Measurements from ENCODE around the gene SH3BP4.

SH3BP4 gene

GRCh38 chr2:235021752-235022151, 69.9 kb downstream of the SH3BP4 start:
- DNase-seq: no peak

DNA sequence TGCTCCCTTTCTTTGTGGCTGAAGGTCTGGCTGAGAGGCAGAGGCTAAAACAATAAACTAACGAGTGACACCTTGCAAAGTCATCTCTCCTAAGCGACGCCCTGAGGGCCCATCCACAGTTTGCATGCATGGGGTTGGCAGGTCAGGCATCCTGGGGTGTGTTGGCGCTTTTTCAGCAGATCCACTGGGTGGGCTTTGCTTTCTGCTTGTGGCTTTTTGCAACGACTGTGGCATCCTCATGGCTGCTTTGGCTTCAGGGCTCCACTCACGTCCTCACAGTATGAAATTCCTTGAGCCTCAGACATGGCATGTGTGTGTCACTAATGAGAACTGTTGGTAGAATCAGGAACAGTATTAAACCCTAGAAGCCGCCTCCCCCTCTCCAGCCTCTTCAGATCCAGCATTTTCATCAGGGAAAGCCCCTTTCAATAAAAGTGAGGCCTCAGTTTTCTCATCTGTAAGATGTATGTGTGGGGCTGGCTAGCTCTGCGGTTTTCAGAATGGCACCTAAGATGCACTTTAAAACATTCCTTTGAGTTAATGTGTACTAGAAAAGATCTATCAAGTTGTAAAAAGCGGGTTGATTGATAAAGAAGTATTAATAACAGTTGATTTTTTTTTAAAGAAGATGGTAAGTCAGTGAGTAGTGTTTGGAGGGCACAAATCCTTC, 72.5 kb downstream of the SH3BP4 start:
- DNase-seq: no peak

DNA sequence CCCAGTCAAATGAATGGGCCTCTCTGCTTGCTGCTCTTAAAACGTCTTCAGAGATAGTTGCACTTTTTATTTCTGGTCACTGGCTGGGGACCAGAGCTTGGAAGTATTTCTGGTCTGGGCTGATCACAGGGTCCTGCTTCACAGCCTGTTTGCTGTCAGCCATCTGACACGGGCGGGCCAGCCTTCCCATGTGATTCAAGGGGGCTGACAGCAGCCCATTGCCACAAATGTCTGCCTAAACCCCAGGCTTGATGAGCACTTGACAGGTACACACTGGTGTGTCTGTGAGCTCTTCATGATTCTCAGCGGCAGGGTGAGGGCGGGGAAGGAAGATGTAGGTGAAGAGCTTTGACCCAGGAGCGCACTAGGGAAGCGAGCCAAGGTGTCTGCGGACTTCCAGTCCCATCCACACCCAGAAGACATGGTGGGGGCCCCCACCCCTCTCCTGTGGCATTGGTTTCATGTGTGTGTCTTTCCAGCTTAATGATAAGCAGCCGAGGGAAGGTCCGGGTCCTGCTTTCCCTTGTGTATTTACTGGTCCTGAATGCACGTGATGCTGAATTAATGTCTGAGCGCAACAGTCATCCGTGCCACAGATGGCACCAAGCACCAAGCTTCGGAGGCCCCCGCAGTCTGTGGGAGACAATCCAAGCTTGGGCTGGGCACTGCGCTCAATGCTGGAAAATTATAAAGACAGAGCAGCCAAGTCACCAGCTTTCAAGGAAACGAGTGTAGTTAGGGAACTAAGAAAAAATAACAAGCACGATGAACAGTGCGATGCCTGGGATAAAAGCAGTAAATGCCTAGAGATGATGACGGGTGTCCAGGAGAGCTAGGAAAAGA, 73.3 kb downstream of the SH3BP4 start:
- no peak for DNase-seq

GRCh38 chr2:235025800-235026536, 74.2 kb downstream of the SH3BP4 start:
- no peak for DNase-seq

DNA sequence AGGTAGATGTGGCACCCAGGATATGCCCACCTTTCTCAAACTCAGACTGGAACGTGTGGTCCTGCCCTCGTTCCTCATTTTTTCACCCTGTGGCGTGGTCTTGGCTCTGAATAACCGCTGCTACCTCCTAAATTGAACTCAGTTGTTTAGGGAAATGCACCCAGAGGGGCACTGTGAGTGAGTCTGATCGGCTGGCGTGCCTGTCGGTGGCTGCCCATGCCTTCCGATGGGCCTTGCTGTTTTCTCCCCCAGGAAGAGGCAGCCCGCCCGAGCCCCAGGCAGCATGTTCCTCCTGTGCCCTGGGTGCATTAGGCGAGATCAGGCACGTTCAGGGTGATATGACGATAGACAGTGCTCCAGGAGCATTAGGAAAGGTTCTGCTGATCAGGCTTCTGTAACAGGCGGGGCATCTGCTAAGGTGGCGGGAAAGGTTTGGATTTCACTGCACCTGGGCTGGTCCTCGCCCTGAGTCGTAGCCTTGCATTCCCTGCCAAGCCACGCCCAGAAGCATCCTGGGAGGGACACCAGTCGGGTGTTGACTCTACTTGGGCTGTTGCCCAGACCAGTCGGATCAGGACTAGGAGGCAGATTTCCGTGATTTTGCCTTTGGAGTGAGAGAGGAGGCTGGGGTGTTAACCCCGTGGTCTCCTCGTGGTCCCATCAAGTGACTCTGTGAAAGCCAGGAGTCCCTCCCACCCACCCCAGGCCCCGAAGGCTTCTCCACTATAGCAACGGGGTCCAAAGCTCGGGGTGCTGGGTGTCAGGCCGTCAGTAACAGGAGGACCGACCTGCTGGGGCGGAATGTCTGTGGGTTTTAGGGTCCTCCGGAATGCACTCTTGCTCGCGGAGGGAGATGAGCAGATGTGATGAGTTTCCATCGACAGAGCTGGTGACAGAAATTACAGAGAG, 75.1 kb downstream of the SH3BP4 start:
- DNase-seq: no peak

DNA sequence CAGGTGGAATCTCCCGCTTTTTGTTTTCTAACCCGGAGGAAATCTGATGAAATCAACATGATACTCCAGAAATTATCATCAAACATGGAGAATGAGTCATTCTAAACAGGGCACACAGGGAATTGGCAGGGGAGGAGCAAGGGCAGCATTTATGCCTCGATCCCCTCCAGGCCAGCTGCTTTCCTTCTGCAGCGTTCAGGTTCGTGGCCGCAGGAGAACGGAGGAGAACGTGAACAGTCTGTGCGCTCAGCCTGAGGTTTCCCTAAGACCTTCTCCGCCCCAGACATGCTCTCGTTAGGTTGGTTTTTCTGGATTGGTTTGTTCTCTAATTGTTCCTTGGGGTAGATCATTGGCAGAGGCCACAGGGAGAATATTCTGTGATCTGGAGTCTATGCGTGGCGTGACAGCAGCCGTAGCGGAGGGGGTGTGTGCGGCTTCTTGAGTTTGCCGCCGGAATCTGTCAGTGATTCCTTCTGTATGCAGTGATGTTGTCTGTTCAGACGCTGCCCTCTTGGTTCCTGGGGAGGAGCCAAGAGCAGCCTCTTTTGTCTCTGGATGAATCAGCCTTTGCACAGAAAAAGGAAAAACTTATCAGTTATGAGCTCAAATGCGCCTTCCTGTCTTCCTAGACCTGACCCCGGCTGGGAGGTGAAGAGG, 75.9 kb downstream of the SH3BP4 start:
- no peak for DNase-seq

GRCh38 chr2:235028646-235029045, 76.8 kb downstream of the SH3BP4 start:
- no peak for DNase-seq

DNA sequence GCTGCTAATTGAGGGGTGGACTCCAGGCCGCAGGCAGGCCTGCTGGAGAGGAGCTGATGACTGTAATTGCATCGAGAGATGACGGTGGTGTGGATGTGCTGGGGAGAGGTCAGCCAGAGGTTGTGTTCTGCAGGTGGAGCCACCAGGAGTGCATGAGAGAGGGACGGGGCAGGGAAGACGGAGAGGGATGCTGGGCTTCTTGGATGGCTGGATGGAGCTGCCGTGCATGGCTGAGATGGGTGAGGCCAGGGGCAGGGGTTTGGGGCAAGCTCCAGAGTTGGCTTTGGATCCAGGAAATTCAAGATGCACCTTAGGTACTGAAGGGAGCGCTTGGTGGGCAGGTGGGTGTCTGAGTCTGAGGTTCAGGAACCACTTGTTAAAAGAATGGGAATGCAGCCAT, 77.2 kb downstream of the SH3BP4 start:
- no peak for DNase-seq

- no peak for DNase-seq
Measured at GRCh38 chr2:235030126-235030525, 78.3 kb downstream of the SH3BP4 start.

DNA sequence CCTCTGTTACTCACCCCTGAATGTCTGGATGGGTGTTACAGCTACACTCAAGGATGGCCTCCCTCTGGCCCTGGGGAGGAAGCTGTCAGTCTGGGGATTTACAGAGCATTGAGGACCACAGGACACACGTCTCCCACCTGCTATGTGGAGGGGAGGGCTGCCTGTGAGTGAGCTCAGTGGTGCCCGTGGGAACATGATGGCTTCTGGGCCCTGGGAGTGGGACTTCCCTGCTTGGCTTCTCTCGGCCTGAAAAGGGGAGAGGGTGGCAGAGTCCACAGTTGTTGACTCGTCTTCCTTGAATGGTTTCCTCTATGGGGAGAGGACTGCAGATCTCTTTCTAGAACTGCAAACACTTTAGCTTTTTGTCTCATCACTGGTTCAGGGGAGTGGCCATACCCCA, 79.1 kb downstream of the SH3BP4 start:
- DNase-seq: no peak

- DNase-seq: no peak
Measured at GRCh38 chr2:235031686-235032373, 80.0 kb downstream of the SH3BP4 start.

DNA sequence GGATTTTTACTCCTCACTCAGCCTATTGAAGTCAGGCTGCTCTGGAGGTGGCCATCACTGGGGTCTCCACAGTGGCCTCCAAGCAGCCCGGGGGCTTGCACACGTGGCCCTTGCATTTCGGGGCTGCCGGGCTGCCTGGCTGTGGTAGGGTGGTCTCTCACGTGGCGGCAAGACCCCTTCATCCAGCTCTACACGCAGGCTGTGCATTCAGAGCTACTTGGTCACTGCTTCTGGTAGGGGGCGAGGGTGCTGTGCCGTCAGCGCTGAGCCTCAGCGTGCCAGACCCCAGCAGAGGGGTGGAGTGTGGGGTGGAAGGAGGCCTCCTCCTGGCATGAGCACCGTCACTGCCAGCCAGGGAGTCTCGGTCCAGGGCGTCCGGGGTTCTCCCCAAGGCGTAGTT, 80.6 kb downstream of the SH3BP4 start:
- no peak for DNase-seq

- DNase-seq: no peak
Measured at GRCh38 chr2:235032949-235033348, 81.1 kb downstream of the SH3BP4 start.

DNA sequence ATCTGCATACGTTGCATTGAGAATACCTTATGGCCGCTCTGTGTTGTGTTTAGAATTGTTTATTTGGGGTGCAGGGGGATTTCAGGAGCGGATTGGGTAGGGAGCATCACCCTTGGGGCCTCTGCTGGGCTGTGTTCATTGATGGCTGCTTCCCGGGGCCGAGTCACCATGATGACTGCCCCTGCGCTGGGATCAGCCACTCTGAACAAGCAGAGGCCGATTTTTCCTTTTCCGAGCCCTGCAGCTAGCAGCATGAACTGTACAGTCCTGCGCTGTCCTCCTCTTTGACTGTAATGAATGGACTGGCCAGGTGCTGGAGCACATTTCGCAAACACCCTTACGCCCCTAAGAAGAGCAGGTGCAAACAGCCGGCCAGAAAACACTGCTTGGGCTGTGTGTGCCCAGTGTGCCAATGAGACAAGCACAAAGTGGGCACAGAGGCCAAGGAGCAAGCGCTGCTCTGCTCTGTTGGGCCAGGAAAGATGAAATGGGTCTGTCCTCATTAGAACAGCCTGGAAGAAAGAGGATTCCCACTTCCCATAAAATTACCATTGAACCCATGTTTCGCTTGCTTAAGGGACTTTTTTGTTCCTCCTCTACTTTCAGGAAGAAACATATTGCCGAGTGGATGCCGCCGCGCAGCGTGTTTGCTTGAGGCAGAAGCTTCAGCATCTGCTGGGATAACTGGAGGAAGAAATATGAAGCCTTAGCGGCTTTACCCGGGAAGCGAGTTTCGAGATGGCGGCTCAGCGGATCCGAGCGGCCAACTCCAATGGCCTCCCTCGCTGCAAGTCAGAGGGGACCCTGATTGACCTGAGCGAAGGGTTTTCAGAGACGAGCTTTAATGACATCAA, 82.7 kb downstream of the SH3BP4 start:
- DNase-seq: no peak

DNA sequence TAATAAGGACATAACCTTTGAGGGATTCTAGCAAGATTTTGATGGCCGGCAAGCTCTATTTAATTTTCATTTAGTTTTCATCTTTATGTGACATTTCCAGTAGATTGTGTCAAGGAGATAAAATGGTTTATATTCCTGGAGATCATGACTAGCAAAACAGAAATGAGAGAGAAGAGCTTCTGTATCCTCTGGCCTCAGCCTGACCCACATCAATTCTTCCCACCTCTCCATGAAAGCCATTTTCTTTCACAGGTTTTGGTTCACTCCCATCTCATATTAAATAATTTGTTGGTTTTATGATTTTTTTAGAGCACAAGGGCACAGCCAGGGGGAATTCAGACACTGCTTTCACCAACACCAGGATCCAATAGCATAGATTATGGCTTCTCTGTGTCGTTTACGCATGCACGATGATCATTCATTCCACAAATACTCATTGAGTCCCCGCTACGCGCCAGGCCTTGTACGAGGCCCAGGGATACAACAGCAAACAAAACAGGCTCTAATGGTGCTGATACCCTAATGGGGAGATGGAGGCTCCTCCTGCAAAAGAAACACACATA, 85.9 kb downstream of the SH3BP4 start:
- DNase-seq: no peak

- DNase-seq: no peak
Measured at GRCh38 chr2:235041221-235041917, 89.6 kb downstream of the SH3BP4 start.

DNA sequence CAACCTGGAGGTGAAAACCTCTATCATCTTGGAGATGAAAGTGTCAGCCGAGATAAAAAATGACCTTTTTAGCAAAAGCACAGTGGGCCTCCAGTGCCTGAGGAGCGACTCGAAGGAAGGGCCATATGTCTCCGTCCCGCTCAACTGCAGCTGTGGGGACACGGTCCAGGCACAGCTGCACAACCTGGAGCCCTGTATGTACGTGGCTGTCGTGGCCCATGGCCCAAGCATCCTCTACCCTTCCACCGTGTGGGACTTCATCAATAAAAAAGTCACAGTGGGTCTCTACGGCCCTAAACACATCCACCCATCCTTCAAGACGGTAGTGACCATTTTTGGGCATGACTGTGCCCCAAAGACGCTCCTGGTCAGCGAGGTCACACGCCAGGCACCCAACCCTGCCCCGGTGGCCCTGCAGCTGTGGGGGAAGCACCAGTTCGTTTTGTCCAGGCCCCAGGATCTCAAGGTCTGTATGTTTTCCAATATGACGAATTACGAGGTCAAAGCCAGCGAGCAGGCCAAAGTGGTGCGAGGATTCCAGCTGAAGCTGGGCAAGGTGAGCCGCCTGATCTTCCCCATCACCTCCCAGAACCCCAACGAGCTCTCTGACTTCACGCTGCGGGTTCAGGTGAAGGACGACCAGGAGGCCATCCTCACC, 90.2 kb downstream of the SH3BP4 start:
- no peak for DNase-seq

DNA sequence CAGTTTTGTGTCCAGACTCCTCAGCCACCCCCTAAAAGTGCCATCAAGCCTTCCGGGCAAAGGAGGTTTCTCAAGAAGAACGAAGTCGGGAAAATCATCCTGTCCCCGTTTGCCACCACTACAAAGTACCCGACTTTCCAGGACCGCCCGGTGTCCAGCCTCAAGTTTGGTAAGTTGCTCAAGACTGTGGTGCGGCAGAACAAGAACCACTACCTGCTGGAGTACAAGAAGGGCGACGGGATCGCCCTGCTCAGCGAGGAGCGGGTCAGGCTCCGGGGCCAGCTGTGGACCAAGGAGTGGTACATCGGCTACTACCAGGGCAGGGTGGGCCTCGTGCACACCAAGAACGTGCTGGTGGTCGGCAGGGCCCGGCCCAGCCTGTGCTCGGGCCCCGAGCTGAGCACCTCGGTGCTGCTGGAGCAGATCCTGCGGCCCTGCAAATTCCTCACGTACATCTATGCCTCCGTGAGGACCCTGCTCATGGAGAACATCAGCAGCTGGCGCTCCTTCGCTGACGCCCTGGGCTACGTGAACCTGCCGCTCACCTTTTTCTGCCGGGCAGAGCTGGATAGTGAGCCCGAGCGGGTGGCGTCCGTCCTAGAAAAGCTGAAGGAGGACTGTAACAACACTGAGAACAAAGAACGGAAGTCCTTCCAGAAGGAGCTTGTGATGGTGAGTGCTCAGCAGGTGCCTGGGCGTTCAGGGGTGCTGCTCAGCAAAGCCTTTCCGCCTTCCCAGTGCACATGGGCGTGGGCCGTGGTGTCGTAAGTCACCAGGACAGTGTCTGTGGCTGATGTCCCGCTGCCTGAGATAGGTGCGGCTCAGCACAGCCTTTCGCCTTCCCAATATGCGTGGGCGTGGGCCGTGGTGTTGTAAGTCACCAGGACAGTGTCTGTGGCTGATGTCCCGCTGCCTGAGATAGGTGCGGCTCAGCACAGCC, 91.0 kb downstream of the SH3BP4 start:
- no peak for DNase-seq

All from T-helper 2 cell (primary cell).